GM20000 (cell line): Measurements from ENCODE around the gene ANKRD12.
"Not testable (repeated sequence)": the region's sequence is repeated elsewhere in the genome, so short reads cannot be mapped to it uniquely, and the experiment has no call there.

Source experiments
- DNase-seq: peaks from one replicate; pipeline ENCODE4 v3.0.0; 2012; ENCODE audit warnings: low spot score
- TF ChIP-seq, protein P1 (sequence below): IDR thresholded peaks from 2 replicates; pipeline ENCODE4 v1.5.1; 2012; ENCODE audit warnings: mild to moderate bottlenecking, control low read depth; ENCODE audit errors: extremely low read depth, missing control alignments

Gene ANKRD12

DNA sequence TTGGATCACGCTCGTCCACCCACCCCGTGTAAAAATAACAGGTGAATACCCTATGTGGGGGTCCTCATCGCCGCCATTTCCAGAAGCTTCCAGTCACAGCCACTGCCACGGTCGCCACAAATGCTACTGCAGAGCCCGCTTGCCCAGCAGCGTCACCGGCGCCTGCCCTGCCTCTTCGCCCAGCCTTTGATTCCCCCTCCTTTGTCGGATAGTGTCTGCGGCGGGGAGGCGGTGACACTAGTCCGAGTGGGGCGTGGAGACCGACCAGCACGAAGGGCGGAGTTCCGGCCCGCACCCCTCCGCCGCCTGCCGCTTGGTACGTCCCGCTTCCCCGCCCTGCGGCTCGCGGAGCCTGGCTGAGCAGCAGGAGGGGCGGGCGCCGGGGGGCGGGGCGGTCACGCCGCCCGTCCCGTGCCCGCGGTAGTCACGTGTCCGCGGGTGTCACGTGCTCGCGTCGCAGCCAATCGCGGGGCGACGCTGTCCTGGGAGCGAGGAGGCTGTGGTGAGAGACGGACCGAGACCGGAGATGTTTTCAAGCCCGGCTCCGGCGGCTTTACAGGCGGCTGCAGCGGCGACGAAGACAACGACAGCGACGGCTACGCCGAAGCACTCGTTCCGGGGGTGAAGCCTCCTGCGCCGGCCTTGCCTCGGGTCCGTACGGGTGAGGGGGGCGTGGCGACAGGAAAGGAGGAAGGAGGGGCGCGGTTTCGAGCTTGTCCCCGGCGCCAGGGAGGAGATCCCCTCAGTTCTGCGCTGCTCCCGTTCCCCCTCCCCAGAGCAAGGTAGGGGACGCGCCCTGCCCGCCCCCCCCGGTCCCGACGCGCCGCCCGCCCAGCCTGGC, at the start of gene ANKRD12:
Gene ANKRD12, plus strand, starts transcription at position 467 of the 841 bp plus-strand sequence. CDS start 45,652 bp downstream, outside the sequence.
- DNase-seq, result peak; percentile 98
- TF ChIP-seq, protein P1, sequence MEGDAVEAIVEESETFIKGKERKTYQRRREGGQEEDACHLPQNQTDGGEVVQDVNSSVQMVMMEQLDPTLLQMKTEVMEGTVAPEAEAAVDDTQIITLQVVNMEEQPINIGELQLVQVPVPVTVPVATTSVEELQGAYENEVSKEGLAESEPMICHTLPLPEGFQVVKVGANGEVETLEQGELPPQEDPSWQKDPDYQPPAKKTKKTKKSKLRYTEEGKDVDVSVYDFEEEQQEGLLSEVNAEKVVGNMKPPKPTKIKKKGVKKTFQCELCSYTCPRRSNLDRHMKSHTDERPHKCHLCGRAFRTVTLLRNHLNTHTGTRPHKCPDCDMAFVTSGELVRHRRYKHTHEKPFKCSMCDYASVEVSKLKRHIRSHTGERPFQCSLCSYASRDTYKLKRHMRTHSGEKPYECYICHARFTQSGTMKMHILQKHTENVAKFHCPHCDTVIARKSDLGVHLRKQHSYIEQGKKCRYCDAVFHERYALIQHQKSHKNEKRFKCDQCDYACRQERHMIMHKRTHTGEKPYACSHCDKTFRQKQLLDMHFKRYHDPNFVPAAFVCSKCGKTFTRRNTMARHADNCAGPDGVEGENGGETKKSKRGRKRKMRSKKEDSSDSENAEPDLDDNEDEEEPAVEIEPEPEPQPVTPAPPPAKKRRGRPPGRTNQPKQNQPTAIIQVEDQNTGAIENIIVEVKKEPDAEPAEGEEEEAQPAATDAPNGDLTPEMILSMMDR, result no peak

DNA sequence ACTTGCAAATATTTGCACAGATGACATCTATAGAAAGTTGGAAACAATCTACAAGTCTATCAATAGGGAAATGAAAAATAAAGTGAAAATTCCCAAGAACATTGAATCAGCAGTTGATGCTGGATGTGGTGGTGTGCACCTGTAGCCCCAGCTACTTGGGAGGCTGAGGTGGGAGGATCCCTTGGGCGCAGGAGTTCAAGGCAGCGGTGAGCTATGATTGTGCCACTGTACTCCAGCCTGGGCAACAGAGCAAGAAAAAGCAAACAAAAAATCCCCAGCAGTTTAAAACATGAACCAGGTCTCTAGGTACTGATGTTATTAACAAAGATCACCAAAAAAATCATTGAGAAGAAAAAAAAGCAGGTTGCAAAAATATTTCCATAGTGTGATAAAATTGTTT, 49.4 kb upstream of the ANKRD12 start:
- no peak for DNase-seq
- TF ChIP-seq, protein P1, result no peak

DNA sequence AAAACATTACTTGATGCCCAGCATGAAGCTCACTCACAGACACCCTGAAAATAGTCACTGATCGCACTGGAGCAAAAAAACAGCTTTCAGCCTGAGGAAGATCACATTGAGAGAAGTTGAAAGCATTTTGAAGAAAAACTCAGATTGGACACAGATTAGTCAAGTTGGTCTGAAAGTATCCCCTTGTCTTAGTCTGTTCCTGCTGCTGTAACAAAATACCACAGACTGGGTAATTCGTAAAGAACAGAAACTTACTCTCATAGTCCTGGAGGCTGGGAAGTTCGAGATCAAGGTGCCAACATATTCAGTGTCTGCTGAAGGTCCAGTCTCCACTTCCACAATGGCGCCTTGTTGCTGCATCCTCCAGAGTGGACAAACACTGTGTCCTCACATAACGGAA, 48.3 kb upstream of the ANKRD12 start:
- DNase-seq, result no peak
- TF ChIP-seq, protein P1, result no peak

DNA sequence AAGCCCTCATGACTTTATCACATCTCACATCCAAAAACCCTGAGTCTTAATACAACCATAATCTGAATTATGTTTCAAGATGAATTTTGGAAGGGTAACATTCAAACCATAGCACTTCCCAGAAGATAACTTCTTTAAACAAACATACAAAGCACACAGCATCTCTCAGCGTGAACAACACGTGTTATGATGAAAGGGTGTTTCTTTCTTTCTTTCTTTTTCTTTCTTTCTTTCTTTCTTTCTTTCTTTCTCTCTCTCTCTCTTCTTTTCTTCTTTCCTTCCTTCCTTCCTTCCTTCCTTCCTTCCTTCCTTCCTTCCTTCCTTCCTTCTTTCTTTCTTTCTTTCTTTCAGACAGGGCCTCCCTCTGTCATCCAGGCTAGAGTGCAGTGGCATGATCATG, 47.9 kb upstream of the ANKRD12 start:
- DNase-seq, result not testable (repeated sequence)

DNA sequence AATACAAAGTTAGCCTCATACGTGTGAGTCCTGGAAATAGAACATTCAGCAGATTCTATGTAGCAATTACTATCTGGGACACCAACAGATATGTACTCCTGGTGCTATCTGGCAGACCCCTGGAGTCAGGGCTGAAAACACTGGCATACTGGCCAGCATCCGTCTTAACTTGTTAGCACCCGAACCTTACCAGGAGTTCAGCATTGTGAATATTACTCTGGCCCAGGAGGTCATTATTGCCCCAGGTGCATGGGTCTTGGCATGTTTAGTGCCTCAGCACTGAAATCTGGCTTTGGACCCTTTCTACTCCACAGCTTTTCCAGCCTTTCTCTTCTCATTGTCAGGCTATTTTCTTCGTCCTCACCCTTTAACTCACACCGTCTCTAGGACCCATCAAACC, 46.0 kb upstream of the ANKRD12 start:
- TF ChIP-seq, protein P1, result no peak
- DNase-seq, result no peak

DNA sequence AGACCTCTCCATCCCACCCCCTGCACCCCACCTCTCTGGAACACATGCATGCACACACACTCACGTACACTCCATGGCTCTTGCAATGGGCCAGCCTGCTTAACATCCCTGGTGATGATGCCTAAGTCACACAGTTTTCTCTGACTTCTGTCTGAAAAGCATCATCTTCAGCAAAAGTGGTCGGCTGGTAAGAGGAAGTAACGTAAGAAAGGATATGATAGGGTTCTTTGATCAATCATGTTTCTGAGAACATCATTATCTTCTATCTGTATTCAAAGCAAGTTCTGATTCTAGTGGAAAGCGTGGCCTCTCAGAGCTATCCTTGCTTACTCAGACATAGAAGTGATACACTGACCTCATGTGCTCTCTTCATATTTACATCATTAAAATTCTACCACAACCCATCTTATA, 45.5 kb upstream of the ANKRD12 start:
- no peak for DNase-seq
- TF ChIP-seq, protein P1, result no peak

DNA sequence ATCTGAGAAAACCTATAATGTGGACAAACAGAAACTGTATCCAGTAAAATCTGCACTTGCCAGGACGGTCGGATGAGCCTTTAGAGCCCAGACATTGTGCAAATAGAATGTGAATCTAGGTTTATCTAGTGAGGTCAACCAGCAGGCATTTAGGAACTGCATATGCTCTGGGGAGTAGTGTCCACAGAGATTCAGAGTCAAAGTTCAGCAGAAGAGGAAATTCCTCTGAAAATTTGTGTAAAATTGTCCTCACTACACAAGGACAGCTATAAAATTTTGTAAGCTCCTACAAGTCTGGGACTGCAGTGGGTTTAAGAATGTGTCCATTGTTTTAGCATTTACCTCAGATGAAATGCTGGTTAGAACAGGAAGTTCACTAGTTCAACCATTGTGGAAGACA, 43.9 kb upstream of the ANKRD12 start:
- no peak for DNase-seq
- TF ChIP-seq, protein P1, result no peak

DNA sequence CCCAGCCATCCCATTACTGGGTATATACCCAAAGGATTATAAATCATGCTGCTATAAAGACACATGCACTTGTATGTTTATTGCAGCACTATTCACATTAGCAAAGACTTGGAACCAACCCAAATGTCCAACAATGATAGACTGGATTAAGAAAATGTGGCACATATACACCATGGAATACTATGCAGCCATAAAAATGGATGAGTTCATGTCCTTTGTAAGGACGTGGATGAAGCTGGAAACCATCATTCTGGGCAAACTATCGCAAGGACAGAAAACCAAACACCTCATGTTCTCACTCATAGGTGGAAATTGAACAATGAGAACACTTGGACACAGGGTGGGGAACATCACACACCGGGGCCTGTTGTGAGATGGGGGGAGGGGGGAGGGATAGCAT, 43.5 kb upstream of the ANKRD12 start:
- DNase-seq, result not testable (repeated sequence)
